GM19438 (cell line): ENCODE results near the gene SEC24A.
"Not testable (repeated sequence)": the region's sequence is repeated elsewhere in the genome, so short reads cannot be mapped to it uniquely, and the experiment has no call there.

Source experiments
- ATAC-seq: cut with Tn5 transposase; IDR thresholded peaks from one replicate; pipeline ENCODE4 v1.9.1; 2021; ENCODE audit warnings: low read depth; ENCODE audit not compliant: unreplicated experiment

Gene SEC24A

GRCh38 chr5:134738963-134739661 is 90.5 kb downstream of the SEC24A start:
- no peak for ATAC-seq

- ATAC-seq = no peak
These were observed 92.5 kb downstream of the SEC24A start for GRCh38 chr5:134741052-134741451.

- no peak for ATAC-seq
These were observed 93.5 kb downstream of the SEC24A start for GRCh38 chr5:134742134-134742533.

GRCh38 chr5:134749415-134749814 is 100.8 kb downstream of the SEC24A start:
- ATAC-seq = no peak

- no peak for ATAC-seq
These were observed 109.6 kb downstream of the SEC24A start for GRCh38 chr5:134758176-134758503.

GRCh38 chr5:134758504-134759341 is 110.1 kb downstream of the SEC24A start, which contains the start of gene DDX46:
TSS of gene DDX46 (plus strand) at chr5:134758779. CDS start at chr5:134758939, 160 bp downstream.
- peak; percentile 98 for ATAC-seq

- ATAC-seq = not testable (repeated sequence)
These were observed 119.1 kb downstream of the SEC24A start for GRCh38 chr5:134767528-134768291.

GRCh38 chr5:134769206-134769605 is 120.6 kb downstream of the SEC24A start:
- ATAC-seq = no peak

GRCh38 chr5:134772461-134773125 is 124.0 kb downstream of the SEC24A start:
- no peak for ATAC-seq

GRCh38 chr5:134777366-134777765 is 128.8 kb downstream of the SEC24A start:
- ATAC-seq = no peak
